Natural killer cell (primary cell): ENCODE results near the gene NEO1. TPM values are rescaled to one million over a fixed set of nuclear protein-coding genes. Genes with fewer than 3 reads are reported as not detected.

Experiments
- ATAC-seq, 3 donors: fragments of 150-1000 bp in 2 of 3; fragments of 200-7000 bp in 1 of 3; cut with Tn5 transposase; 1 replicate in 1 of 3; 2 replicates in 2 of 3; pipeline ENCODE4 v1.10.0; 2021; ENCODE audit warnings: mild to moderate bottlenecking in 2 of 3, moderate library complexity in 2 of 3
- DNase-seq, 2 donors: peaks; one replicate each; pipeline versions ENCODE4 v3.0.0 to v3.0.0-alpha.2; 2013 to 2021; ENCODE audit warnings: mixed read lengths in 1 of 2
- H3K27ac ChIP-seq: one replicate; pipeline ENCODE4 v1.5.1; 2013; ENCODE audit warnings: mild to moderate bottlenecking, low read length
- H3K27me3 ChIP-seq: one replicate; pipeline ENCODE4 v1.6.1; 2013; ENCODE audit warnings: low read length; ENCODE audit not compliant: control insufficient read depth, insufficient read depth
- H3K36me3 ChIP-seq: one replicate; pipeline ENCODE4 v1.6.1; 2013; ENCODE audit warnings: low read length; ENCODE audit not compliant: control insufficient read depth, insufficient read depth
- H3K4me1 ChIP-seq: one replicate; pipeline ENCODE4 v1.6.1; 2013; ENCODE audit warnings: low read length; ENCODE audit not compliant: control insufficient read depth, insufficient read depth
- H3K4me3 ChIP-seq: one replicate; pipeline ENCODE4 v1.5.1; 2013; ENCODE audit warnings: low read length
- H3K9me3 ChIP-seq: one replicate; pipeline ENCODE4 v1.6.1; 2013; ENCODE audit warnings: low read length; ENCODE audit not compliant: control insufficient read depth, insufficient read depth
- H3K27ac Mint-ChIP-seq, 2 donors: one replicate each; pipeline ENCODE4 v1.8.0; 2022; ENCODE audit warnings: mild to moderate bottlenecking in 2 of 2, mixed read lengths in 2 of 2, moderate library complexity in 1 of 2
- H3K27me3 Mint-ChIP-seq, 2 donors: one replicate each; pipeline ENCODE4 v1.8.0; 2022; ENCODE audit warnings: low read depth in 2 of 2, mixed read lengths in 2 of 2
- H3K36me3 Mint-ChIP-seq: one replicate; pipeline ENCODE4 v1.8.0; 2022; ENCODE audit warnings: mixed read lengths
- H3K4me1 Mint-ChIP-seq, 2 donors: one replicate each; pipeline ENCODE4 v1.8.0; 2022; ENCODE audit warnings: mixed read lengths in 2 of 2
- H3K4me3 Mint-ChIP-seq: one replicate; pipeline ENCODE4 v1.8.0; 2022; ENCODE audit warnings: mild to moderate bottlenecking, moderate library complexity, mixed read lengths
- H3K9me3 Mint-ChIP-seq, 2 donors: one replicate each; pipeline ENCODE4 v1.8.0; 2022; ENCODE audit warnings: mixed read lengths in 2 of 2
- WGBS: methylation state at CpG from one replicate; pipeline ENCODE4 v1.1.7; 2013; ENCODE audit warnings: missing lambda C conversion rate; ENCODE audit not compliant: insufficient coverage; 5-methylcytosine and 5-hydroxymethylcytosine counted together
- intact Hi-C: fragments of 100-400 bp; cut with micrococcal nuclease; formaldehyde crosslinking; loops from one replicate; pipeline ENCODE4 v1.14.2; 2022
- total RNA-seq, 4 donors: library from RNA; stranded (reverse); fragments of 120-200 nt in 1 of 4; gene quantifications; one replicate each; pipeline versions ENCODE4 v1.2.3 to v1.2.4, GENCODE V29; 2013 to 2022
- TF ChIP-seq, protein P1 (sequence below): fragments of 200-600 bp; IDR thresholded peaks from one replicate; pipeline ENCODE4 v1.8.0; 2022; ENCODE audit warnings: antibody characterized with exemption

Gene NEO1
- total RNA-seq, 3 donors from 2014 or later (not counting 1 experiment from before 2014, with no cell fraction given) = 16.3 to 19.0 (median 17.4) TPM

DNA sequence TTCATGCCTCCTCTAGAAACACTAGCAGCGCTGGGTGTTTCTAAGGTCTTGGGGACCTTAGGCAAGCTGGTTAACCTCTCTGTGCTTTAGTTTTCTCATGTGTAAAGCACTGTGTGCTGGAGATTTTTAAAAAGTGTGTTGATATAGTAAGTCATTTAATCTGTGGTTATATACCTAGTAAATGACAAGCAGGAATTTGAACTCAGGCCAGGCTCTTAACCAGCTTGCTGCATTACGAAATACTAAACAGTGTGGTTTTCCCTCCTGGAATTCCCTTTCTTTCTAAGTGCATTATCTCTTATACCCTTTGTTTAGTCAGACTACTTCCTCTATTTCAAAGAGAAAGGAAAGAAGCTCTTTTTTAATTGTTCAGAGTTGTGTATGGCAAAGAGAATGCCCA, 26.5 kb downstream of the NEO1 start:
- intact Hi-C loops = no loop called here
- TF ChIP-seq, protein P1, sequence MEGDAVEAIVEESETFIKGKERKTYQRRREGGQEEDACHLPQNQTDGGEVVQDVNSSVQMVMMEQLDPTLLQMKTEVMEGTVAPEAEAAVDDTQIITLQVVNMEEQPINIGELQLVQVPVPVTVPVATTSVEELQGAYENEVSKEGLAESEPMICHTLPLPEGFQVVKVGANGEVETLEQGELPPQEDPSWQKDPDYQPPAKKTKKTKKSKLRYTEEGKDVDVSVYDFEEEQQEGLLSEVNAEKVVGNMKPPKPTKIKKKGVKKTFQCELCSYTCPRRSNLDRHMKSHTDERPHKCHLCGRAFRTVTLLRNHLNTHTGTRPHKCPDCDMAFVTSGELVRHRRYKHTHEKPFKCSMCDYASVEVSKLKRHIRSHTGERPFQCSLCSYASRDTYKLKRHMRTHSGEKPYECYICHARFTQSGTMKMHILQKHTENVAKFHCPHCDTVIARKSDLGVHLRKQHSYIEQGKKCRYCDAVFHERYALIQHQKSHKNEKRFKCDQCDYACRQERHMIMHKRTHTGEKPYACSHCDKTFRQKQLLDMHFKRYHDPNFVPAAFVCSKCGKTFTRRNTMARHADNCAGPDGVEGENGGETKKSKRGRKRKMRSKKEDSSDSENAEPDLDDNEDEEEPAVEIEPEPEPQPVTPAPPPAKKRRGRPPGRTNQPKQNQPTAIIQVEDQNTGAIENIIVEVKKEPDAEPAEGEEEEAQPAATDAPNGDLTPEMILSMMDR = no peak
- Histone ChIP-seq H3K36me3 (no peaks in the 10 kb centered on the region), H3K27me3 (no peaks in the 10 kb centered on the region), H3K4me3 (no peak overlapping the region), H3K4me1 (no peaks in the 10 kb centered on the region), H3K9me3 (no peaks in the 10 kb centered on the region), H3K27ac (no peak overlapping the region)
- DNase-seq = no peak
- no peak for ATAC-seq
- Mint-ChIP-seq H3K27me3 (peaks cover 0 to 7% of the 10 kb centered on the region in 2 donors), H3K27ac (no peak overlapping the region), H3K4me1 (no peaks in the 10 kb centered on the region), H3K4me3 (no peak overlapping the region), H3K36me3 (no peaks in the 10 kb centered on the region), H3K9me3 (no peaks in the 10 kb centered on the region)
- 55% methylated on average over 2 of the region's 2 CpGs for WGBS

DNA sequence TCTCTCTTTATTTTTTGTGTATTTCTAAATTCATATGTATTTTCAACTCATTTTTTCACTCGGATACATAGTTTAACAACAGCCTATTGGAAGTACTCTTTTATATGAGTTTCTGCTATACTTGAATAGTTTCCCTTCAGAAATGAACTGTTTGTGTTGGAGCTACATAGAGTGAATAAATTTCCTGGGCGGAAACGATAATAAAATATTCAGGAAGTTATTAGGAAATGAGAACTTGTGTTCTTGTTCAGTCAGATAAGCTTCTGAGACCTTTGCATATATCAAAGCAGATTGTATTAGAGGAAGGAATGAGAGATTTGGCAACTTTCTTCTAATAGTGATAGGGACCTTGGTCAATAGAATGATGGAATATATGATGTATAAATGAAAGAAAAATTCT, 27.3 kb downstream of the NEO1 start:
- DNase-seq = no peak
- H3K27me3 Mint-ChIP-seq = peaks cover 0 to 7% of the 10 kb centered on the region in 2 donors
- Histone ChIP-seq H3K9me3 (no peaks in the 10 kb centered on the region), H3K4me3 (no peak overlapping the region), H3K36me3 (no peaks in the 10 kb centered on the region), H3K4me1 (no peaks in the 10 kb centered on the region), H3K27ac (no peak overlapping the region), H3K27me3 (no peaks in the 10 kb centered on the region)
- WGBS = 23% methylated on average over 2 of the region's 3 CpGs
- intact Hi-C loops = no loop called here
- TF ChIP-seq, protein P1 = no peak
- no peaks in the 10 kb centered on the region for H3K4me1 Mint-ChIP-seq
- H3K9me3 Mint-ChIP-seq = no peaks in the 10 kb centered on the region
- H3K27ac Mint-ChIP-seq = no peak overlapping the region
- no peaks in the 10 kb centered on the region for H3K36me3 Mint-ChIP-seq
- H3K4me3 Mint-ChIP-seq = no peak overlapping the region
- no peak for ATAC-seq

DNA sequence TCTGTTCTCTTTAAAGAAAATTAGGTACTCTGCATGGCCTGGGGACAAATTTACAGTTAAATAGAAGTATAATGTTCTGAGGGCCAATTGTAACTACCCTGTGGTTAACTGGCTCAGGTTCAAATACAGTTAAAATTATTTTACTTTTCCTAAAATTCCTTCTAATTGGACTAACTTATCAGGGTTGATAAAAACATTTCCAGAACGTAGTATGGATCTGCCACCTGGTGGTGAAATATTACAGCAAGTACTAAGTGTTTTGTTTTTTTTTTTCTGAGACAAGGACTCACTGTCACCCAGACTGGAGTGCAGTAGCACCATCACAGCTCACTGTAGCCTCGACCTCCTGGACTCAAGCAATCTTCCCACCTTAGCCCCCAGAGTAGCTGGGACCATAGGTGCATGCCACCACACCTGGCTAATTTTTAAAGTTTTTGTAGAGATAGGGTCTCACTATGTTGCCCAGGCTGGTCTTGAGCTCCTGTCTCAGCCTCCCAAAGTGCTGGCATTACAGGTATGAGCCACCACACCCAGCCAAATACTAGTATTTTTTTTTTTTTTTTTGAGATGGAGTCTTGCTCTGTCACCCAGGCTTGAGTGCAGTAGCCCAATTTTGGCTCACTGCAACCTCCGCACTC, 29.2 kb downstream of the NEO1 start:
- Mint-ChIP-seq H3K27me3 (peaks cover 6 to 7% of the 10 kb centered on the region in 2 donors), H3K9me3 (no peaks in the 10 kb centered on the region), H3K4me3 (no peak overlapping the region), H3K4me1 (no peaks in the 10 kb centered on the region), H3K36me3 (no peaks in the 10 kb centered on the region), H3K27ac (no peak overlapping the region)
- TF ChIP-seq, protein P1 = peak; percentile 79
- H3K4me3 ChIP-seq = no peak overlapping the region
- intact Hi-C loops = loop anchor here (1.0 to 5.0 kb wide), 4 partner anchors 284 to 479 kb away; partner anchors contain the start of gene ADPGK
- ATAC-seq (peak; percentile 54 to 65 (median 60)), DNase-seq (peak in 1 of 2 donors; percentile 73)
- H3K4me1 ChIP-seq = no peaks in the 10 kb centered on the region
- H3K27me3 ChIP-seq = peaks cover 3% of the 10 kb centered on the region
- H3K36me3 ChIP-seq = no peaks in the 10 kb centered on the region
- whole genome bisulfite sequencing = 31% methylated on average over 3 of the region's 3 CpGs
- H3K27ac ChIP-seq = no peak overlapping the region
- no peaks in the 10 kb centered on the region for H3K9me3 ChIP-seq

DNA sequence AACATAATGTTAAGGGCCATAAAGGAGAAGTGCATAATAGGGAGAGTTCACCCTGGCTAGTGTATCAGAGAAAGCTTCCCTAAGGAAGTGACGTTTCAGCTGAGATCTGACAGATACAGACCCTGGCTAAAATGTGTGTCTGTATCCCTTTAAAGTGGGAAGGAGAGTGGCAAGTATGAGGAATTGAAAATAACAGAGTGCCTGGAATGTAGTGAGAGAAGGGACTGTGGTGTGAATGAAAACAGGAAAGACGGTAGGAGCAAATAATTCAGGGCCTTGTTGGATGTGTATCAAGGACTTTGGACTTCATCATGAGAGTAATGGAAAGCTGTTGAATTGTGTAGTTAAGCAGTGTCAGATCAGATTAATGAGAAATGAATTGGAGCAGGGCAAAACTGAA, 30.5 kb downstream of the NEO1 start:
- H3K36me3 ChIP-seq = no peaks in the 10 kb centered on the region
- H3K27ac Mint-ChIP-seq = no peak overlapping the region
- no peaks in the 10 kb centered on the region for H3K4me1 ChIP-seq
- peaks cover 5 to 14% of the 10 kb centered on the region in 2 donors for H3K27me3 Mint-ChIP-seq
- H3K36me3 Mint-ChIP-seq = no peaks in the 10 kb centered on the region
- no peak overlapping the region for H3K27ac ChIP-seq
- no peaks in the 10 kb centered on the region for H3K9me3 Mint-ChIP-seq
- DNase-seq = no peak
- no peaks in the 10 kb centered on the region for H3K9me3 ChIP-seq
- intact Hi-C loops = loop anchor here (5.0 kb wide), 2 partner anchors 301 to 481 kb away; partner anchors contain the start of gene ADPGK
- no peak overlapping the region for H3K4me3 ChIP-seq
- H3K4me3 Mint-ChIP-seq = no peak overlapping the region
- TF ChIP-seq, protein P1 = no peak
- H3K27me3 ChIP-seq = peaks cover 3% of the 10 kb centered on the region
- 23% methylated on average over 2 of the region's 2 CpGs for WGBS
- H3K4me1 Mint-ChIP-seq = peaks cover 6 to 8% of the 10 kb centered on the region in 2 donors
- ATAC-seq = no peak
